OCI-LY1 (cell line): Measurements from ENCODE around the gene DEPDC5.

Experiments
- EZH2 ChIP-seq: fragments of 200-600 bp; sonication (generic), shearing (Covaris generic); IDR thresholded peaks from 2 replicates; pipeline ENCODE4 v1.8.0; 2017; ENCODE audit warnings: borderline replicate concordance, mixed run types, mild to moderate bottlenecking, antibody characterized with exemption, low read length, moderate library complexity, mixed read lengths
- TF ChIP-seq, protein P1 (sequence below): fragments of 200-600 bp; sonication (generic), shearing (Covaris generic); IDR thresholded peaks from 2 replicates; pipeline ENCODE4 v1.5.1; 2017; ENCODE audit warnings: mild to moderate bottlenecking, antibody characterized with exemption, low read length, moderate library complexity, mixed read lengths

DNA sequence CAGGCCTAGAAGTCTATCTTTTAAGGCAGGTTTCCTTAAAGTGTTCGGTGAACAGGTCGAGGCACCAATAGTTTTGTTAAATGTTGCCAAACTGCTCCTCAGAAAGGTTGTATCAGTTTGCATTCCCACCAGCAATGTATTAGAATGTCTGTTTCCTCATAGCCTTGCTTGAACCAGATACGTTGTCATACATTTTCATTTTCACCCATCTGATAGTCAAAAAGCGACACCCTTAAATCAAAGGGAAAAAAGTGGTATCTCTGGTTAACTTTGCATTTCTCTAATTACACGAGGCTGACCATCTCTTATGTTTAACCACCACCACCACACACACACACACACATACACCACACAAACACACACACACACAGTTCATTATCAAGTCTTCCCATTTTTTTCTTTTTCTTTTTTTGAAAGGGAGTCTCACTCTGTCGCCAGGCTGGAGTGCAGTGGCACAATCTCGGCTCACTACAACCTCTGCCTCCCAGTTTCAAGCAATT is 20.2 kb upstream of the DEPDC5 start:
- TF ChIP-seq, protein P1, sequence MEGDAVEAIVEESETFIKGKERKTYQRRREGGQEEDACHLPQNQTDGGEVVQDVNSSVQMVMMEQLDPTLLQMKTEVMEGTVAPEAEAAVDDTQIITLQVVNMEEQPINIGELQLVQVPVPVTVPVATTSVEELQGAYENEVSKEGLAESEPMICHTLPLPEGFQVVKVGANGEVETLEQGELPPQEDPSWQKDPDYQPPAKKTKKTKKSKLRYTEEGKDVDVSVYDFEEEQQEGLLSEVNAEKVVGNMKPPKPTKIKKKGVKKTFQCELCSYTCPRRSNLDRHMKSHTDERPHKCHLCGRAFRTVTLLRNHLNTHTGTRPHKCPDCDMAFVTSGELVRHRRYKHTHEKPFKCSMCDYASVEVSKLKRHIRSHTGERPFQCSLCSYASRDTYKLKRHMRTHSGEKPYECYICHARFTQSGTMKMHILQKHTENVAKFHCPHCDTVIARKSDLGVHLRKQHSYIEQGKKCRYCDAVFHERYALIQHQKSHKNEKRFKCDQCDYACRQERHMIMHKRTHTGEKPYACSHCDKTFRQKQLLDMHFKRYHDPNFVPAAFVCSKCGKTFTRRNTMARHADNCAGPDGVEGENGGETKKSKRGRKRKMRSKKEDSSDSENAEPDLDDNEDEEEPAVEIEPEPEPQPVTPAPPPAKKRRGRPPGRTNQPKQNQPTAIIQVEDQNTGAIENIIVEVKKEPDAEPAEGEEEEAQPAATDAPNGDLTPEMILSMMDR, result no peak
- TF ChIP-seq EZH2, result no peak
